K562 (cell line): ENCODE measurements around the gene YBX1. TPM values are rescaled to one million over a fixed set of nuclear protein-coding genes. Genes with fewer than 3 reads are reported as not detected.
A peak's percentile ranks its signal among the peaks of the same experiment; 100 is the strongest.

Source experiments
- CBX1 ChIP-seq: sonication (generic); IDR thresholded peaks from 2 replicates; pipeline ENCODE4 v1.6.1; 2016; ENCODE audit warnings: antibody characterized with exemption, low read depth, mild to moderate bottlenecking
- ETV1 ChIP-seq: fragments of 450-650 bp; conservative IDR thresholded peaks from 2 replicates; pipeline ENCODE4 v1.6.1; 2016; ENCODE audit warnings: missing genetic modification characterization, control low read depth, low read depth, missing compliant biosample characterization
- GTF2F1 ChIP-seq: IDR thresholded peaks from 2 replicates; pipeline ENCODE4 v1.6.1; 2011; ENCODE audit warnings: low read depth, low read length, improper control_type of control experiment
- GTF3C2 ChIP-seq: IDR thresholded peaks from 3 replicates; pipeline ENCODE4 v1.6.1; 2011; ENCODE audit warnings: borderline replicate concordance, mild to moderate bottlenecking, moderate library complexity; ENCODE audit not compliant: insufficient read length; ENCODE audit errors: extremely low read depth
- HDAC3 ChIP-seq: fragments of 450-650 bp; IDR thresholded peaks from 2 replicates; pipeline ENCODE4 v1.6.1; 2018; ENCODE audit warnings: borderline replicate concordance, mild to moderate bottlenecking, moderate library complexity; ENCODE audit not compliant: partially characterized antibody
- HNRNPH1 ChIP-seq: fragments of 200-400 bp; formaldehyde crosslinking; optimal IDR thresholded peaks from 2 replicates; pipeline ENCODE3; 2017; ENCODE audit warnings: low read depth, mild to moderate bottlenecking, low read length, moderate library complexity
- ID3 ChIP-seq, 2 experiments: fragments of 250-450 bp in 1 of 2; fragments of 450-650 bp in 1 of 2; sonication (Bioruptor Pico) in 1 of 2; IDR thresholded peaks; 2 replicates each; pipeline versions ENCODE4 v1.6.1 to v1.8.0; 2016 to 2021; ENCODE audit warnings: mild to moderate bottlenecking in 2 of 2, moderate library complexity in 2 of 2, missing compliant biosample characterization in 1 of 2, missing genetic modification characterization in 1 of 2
- MAFK ChIP-seq: IDR thresholded peaks from 2 replicates; pipeline ENCODE4 v1.6.1; 2011; ENCODE audit warnings: low read length, improper control_type of control experiment
- NCOA2 ChIP-seq, 2 experiments: fragments of 450-650 bp; IDR thresholded peaks; 2 replicates each; pipeline ENCODE4 v1.6.1; 2018; ENCODE audit warnings: mild to moderate bottlenecking in 2 of 2, moderate library complexity in 1 of 2; ENCODE audit not compliant: partially characterized antibody in 2 of 2
- NCOR1 ChIP-seq: fragments of 450-650 bp; IDR thresholded peaks from 2 replicates; pipeline ENCODE4 v1.6.1; 2016; ENCODE audit warnings: mild to moderate bottlenecking, moderate library complexity
- PHTF2 ChIP-seq: fragments of 250-450 bp; sonication (Bioruptor Pico); IDR thresholded peaks from 2 replicates; pipeline ENCODE4 v1.5.0; 2021; ENCODE audit warnings: mild to moderate bottlenecking
- PKNOX1 ChIP-seq: fragments of 450-650 bp; IDR thresholded peaks from 2 replicates; pipeline ENCODE4 v1.6.1; 2016
- PURB ChIP-seq: sonication (generic); formaldehyde crosslinking; IDR thresholded peaks from 2 replicates; pipeline ENCODE4 v1.9.0; 2021; ENCODE audit warnings: low read depth, mild to moderate bottlenecking, missing genetic modification reagents
- RBBP5 ChIP-seq: fragments of 200-600 bp; sonication (generic); IDR thresholded peaks from 2 replicates; pipeline ENCODE4 v1.6.1; 2012; ENCODE audit warnings: borderline replicate concordance, mild to moderate bottlenecking, low read length, control low read depth, inconsistent platforms; ENCODE audit not compliant: insufficient read depth, poor library complexity, severe bottlenecking
- TBP ChIP-seq: optimal IDR thresholded peaks from 2 replicates; pipeline ENCODE3; 2011; ENCODE audit warnings: low read depth, low read length, improper control_type of control experiment
- TCF15 ChIP-seq: fragments of 250-450 bp; sonication (Bioruptor Pico); IDR thresholded peaks from 2 replicates; pipeline ENCODE4 v1.8.0; 2022; ENCODE audit warnings: moderate library complexity, mild to moderate bottlenecking, inconsistent platforms
- THRB ChIP-seq: fragments of 450-650 bp; formaldehyde crosslinking; conservative IDR thresholded peaks from 2 replicates; pipeline ENCODE4 v1.4.0; 2022; ENCODE audit warnings: mild to moderate bottlenecking, missing genetic modification characterization
- ZFPM2 ChIP-seq: fragments of 250-450 bp; sonication (Bioruptor Pico); IDR thresholded peaks from 2 replicates; pipeline ENCODE4 v1.5.1; 2022; ENCODE audit warnings: mild to moderate bottlenecking
- ZKSCAN8 ChIP-seq: fragments of 200-800 bp; sonication (Bioruptor generic); IDR thresholded peaks from 2 replicates; pipeline ENCODE4 v1.6.1; 2016; ENCODE audit warnings: missing genetic modification characterization, missing compliant biosample characterization
- ZNF274 ChIP-seq: IDR thresholded peaks from 2 replicates; pipeline ENCODE4 v1.6.1; 2011; ENCODE audit warnings: low read depth, mild to moderate bottlenecking, low read length, moderate library complexity, borderline replicate concordance
- ZNF311 ChIP-seq: fragments of 250-450 bp; sonication (Bioruptor Pico); IDR thresholded peaks from 2 replicates; pipeline ENCODE4 v1.4.0; 2020; ENCODE audit warnings: mild to moderate bottlenecking, moderate library complexity
- polyA plus RNA-seq, 8 experiments: library from polyadenylated mRNA; depleted of rRNA in 4 of 8; stranded (reverse) in 5 of 8; unstranded in 3 of 8; fragments of >200 nt; fragmentation: Nextera tagmentation in 2 of 8; fragmentation: Illumina TruSeq in 1 of 8; extraction: Ambion mirVana in 2 of 8; extraction: Trizol in 1 of 8; gene quantifications; 2 replicates each; pipeline versions ENCODE4 v1.2.1 to v1.2.3, GENCODE V29; 2011 to 2014; ENCODE audit warnings: inconsistent platforms in 1 of 8, missing spikeins in 1 of 8
- total RNA-seq, 7 experiments: library from RNA; depleted of rRNA in 6 of 7; stranded (reverse); fragments of >200 nt in 6 of 7; fragmentation: Illumina TruSeq in 2 of 7; extraction: Trizol in 2 of 7; gene quantifications; 2 replicates each; pipeline versions ENCODE4 v1.2.1 to v1.2.3, GENCODE V29; 2011 to 2021; ENCODE audit warnings: low replicate concordance in 1 of 7

Gene YBX1
- total and polyA plus RNA-seq, 9 of the 15 experiments (the other 6 are each of a cell fraction or from before 2014, with no cell fraction given) = 363 to 1,955 (median 1,216) TPM

GRCh38 chr1:42681741-42682483 is at the start of gene YBX1 (continued):
- no peak for TF ChIP-seq GTF3C2
- no peak for TF ChIP-seq ZKSCAN8 (CRISPR knock-in tag)
- TF ChIP-seq PKNOX1 = peak; percentile 99
- peak; percentile 21; the same call in 1 of the 2 replicates for TF ChIP-seq THRB (CRISPR knock-in tag)
- no peak for TF ChIP-seq ZNF311
- TF ChIP-seq TBP = peak; percentile 80
- no peak for TF ChIP-seq ZNF274
- no peak for TF ChIP-seq PHTF2 (CRISPR knock-in tag)
- TF ChIP-seq MAFK = no peak
- TF ChIP-seq NCOA2 (IDR thresholded peaks at IDR 0.05; ENCODE audit: partially characterized antibody in 2 of 2) = no peak
- no peak for TF ChIP-seq NCOR1
- no peak for TF ChIP-seq HNRNPH1
- no peak for TF ChIP-seq HDAC3
- peak; percentile 65 for TF ChIP-seq TCF15
- TF ChIP-seq RBBP5 = peak; percentile 65
- TF ChIP-seq ID3 (CRISPR knock-in tag; IDR thresholded peaks at IDR 0.05) = no peak
- peak; percentile 65; the same call in 1 of the 2 replicates for TF ChIP-seq ID3 (tag; IDR thresholded peaks at IDR 0.05)
- TF ChIP-seq PURB (CRISPR knock-in tag) = no peak
- TF ChIP-seq ETV1 (tag) = peak; percentile 83
- no peak; the same call in 1 of the 2 replicates for TF ChIP-seq CBX1
- TF ChIP-seq GTF2F1 = peak; percentile 53; the same call in 1 of the 2 replicates
- no peak for TF ChIP-seq ZFPM2 (CRISPR knock-in tag)
